GM23248 (cell line): ENCODE measurements around the gene UVRAG.

Source experiments
- EZH2 ChIP-seq: fragments of 200-600 bp; sonication (generic); IDR thresholded peaks from 2 replicates; pipeline ENCODE4 v1.6.1; 2018; ENCODE audit warnings: antibody characterized with exemption, mild to moderate bottlenecking; ENCODE audit not compliant: insufficient read depth, poor library complexity, severe bottlenecking
- EZH2phosphoT487 ChIP-seq: fragments of 200-600 bp; sonication (generic); IDR thresholded peaks from 2 replicates; pipeline ENCODE4 v1.6.1; 2018; ENCODE audit warnings: antibody characterized with exemption, moderate library complexity, mild to moderate bottlenecking, low read depth; ENCODE audit not compliant: insufficient read depth

DNA sequence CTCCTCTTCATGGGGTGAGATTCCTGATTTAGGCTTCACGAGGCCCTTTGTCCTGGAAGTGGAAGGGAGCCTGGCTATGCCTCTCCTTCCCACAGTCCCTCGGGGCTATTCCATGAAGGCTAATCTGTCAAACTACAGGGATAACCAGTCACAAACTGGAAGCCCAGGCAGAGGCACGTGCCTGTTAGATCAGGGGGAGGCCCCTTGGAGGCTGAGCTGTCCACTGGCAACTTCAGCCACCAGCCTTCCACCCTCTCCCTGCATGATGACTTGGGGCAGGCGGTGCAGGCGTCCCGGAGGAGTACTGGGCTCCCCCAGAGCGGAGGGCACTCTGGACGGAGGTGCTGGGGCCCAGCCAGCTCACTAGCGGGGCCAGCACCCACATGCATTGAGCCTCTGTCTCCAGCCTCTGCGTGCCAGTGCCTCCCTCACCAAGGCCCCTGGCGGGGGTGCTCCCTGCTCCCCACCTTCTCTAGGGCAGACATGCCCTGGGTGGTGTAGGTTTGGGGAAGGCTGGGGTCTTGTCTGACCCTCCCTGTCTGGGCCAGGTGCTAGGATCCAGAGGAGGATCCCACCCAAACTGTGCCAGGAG, 348.4 kb downstream of the UVRAG start:
- TF ChIP-seq EZH2: no peak
- no peak for TF ChIP-seq EZH2phosphoT487
